ENCODE measurements around the gene ATXN1L.
"Not testable (repeated sequence)": the region's sequence is repeated elsewhere in the genome, so short reads cannot be mapped to it uniquely, and the experiment has no call there.

The ATXN1L gene

DNA sequence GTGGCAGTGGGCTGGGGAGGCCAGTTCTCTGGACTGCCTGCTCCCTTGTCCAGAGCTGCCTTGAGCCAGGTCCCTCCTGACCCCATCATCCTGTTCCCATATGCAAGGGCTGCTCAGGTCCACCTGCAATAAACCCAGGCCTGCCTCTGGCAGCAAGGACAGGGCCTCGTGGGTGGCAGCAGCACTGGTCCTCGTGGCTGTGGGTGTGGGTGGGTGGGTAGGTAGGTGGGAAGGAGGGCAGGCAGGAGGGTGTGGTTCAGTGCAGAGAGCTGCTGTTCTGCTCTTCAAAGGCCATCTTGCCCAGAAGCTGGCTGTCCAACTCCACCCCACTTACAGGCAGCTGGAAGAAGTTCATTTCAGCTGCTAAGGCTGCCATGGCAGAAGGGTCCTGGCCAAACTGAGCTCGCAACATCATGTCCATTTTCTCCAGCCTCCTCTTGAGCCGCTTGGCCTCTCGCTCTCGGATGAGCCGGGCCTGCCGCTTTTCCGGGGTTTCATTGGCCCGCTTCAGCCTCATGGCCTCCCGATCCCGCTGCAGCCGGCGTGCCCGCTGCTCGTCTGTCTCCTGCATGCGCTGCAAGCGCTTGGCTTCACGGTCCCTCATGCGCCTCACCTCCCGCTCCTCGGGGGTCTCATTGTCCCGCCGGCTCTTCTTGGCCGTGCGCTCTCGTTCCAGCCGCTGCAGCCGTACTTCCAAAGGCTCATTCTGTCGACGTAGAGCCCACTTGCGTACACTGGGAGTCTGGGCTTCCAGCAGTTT lies 14.2 kb downstream of the ATXN1L start:
- H3K9me3 ChIP-seq (ENCODE audit: control extremely low read depth in 1 of 5, control insufficient read depth in 4 of 5, insufficient read depth in 2 of 5, low read depth in 1 of 5, low read length in 4 of 5) = no peaks in the 10 kb centered on the region
- POLR2A ChIA-PET = no interaction called here
- H3K36me3 ChIP-seq (ENCODE audit: control insufficient read depth in 4 of 4, insufficient read depth in 4 of 4, low read length in 3 of 4) = peaks cover 7 to 45% (median 30%) of the 10 kb centered on the region in 4 experiments
- CTCF ChIA-PET = interaction anchor here (0.6 to 0.9 kb wide), 2 partner anchors 101 to 1214 kb away, joined by 3 read pairs; partner anchors contain the start of gene IL34
- H3K4me1 ChIP-seq (ENCODE audit: control extremely low read depth in 1 of 4, control insufficient read depth in 4 of 4, insufficient read depth in 4 of 4, low read length in 3 of 4) = no peaks in the 10 kb centered on the region
- DNase-seq = no peak
- H3K4me3 ChIP-seq (ENCODE audit: control insufficient read depth in 1 of 7, extremely low read depth in 1 of 7, insufficient read depth in 4 of 7, low read depth in 2 of 7, low read length in 6 of 7) = no peak overlapping the region
- 99% methylated on average over 29 of the region's 32 CpGs for WGBS (ENCODE audit: insufficient coverage)
- H3K27ac ChIP-seq (ENCODE audit: insufficient read depth in 1 of 2, low read depth in 1 of 2, low read length in 2 of 2, poor library complexity in 1 of 2, severe bottlenecking in 2 of 2) = no peak overlapping the region
- no peaks in the 10 kb centered on the region for H3K27me3 ChIP-seq (replicated peaks in 2 of 5; ENCODE audit: control insufficient read depth in 4 of 5, insufficient read depth in 5 of 5, low read length in 4 of 5)

DNA sequence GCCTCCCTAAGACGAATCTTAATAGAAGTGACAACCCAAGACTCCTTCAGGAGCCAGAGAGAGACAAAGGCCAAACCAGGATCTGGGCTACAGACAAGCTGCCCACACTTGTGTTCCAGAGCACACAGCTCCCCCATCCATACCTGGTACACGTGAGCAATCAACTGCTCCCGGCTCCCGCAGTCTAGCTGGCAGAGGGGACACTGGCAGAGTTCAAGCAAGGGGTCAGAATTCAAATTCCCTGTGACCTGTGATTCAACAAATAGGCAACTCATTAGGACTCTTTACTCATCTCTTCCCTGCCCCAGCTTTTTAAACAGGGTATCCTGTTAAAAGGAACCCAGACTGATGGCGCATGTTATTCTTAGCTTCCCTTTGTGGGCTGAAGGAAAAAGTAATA lies 18.2 kb downstream of the ATXN1L start:
- no peaks in the 10 kb centered on the region for H3K27me3 ChIP-seq (replicated peaks in 2 of 5; ENCODE audit: control insufficient read depth in 4 of 5, insufficient read depth in 5 of 5, low read length in 4 of 5)
- WGBS (ENCODE audit: insufficient coverage) = 100% methylated on average over 4 of the region's 5 CpGs
- CTCF ChIA-PET = interaction anchor here (1.1 to 1.7 kb wide), 4 partner anchors 18 to 56 kb away, joined by 3 to 5 read pairs (median 3); no protein-coding TSS in a partner anchor
- peaks cover 8 to 33% (median 19%) of the 10 kb centered on the region in 4 experiments for H3K36me3 ChIP-seq (ENCODE audit: control insufficient read depth in 4 of 4, insufficient read depth in 4 of 4, low read length in 3 of 4)
- POLR2A ChIA-PET = no interaction called here
- H3K4me1 ChIP-seq (ENCODE audit: control extremely low read depth in 1 of 4, control insufficient read depth in 4 of 4, insufficient read depth in 4 of 4, low read length in 3 of 4) = no peaks in the 10 kb centered on the region
- no peak overlapping the region for H3K4me3 ChIP-seq (ENCODE audit: control insufficient read depth in 1 of 7, extremely low read depth in 1 of 7, insufficient read depth in 4 of 7, low read depth in 2 of 7, low read length in 6 of 7)
- no peak for DNase-seq
- H3K27ac ChIP-seq (ENCODE audit: insufficient read depth in 1 of 2, low read depth in 1 of 2, low read length in 2 of 2, poor library complexity in 1 of 2, severe bottlenecking in 2 of 2) = no peak overlapping the region
- H3K9me3 ChIP-seq (ENCODE audit: control extremely low read depth in 1 of 5, control insufficient read depth in 4 of 5, insufficient read depth in 2 of 5, low read depth in 1 of 5, low read length in 4 of 5) = no peaks in the 10 kb centered on the region

DNA sequence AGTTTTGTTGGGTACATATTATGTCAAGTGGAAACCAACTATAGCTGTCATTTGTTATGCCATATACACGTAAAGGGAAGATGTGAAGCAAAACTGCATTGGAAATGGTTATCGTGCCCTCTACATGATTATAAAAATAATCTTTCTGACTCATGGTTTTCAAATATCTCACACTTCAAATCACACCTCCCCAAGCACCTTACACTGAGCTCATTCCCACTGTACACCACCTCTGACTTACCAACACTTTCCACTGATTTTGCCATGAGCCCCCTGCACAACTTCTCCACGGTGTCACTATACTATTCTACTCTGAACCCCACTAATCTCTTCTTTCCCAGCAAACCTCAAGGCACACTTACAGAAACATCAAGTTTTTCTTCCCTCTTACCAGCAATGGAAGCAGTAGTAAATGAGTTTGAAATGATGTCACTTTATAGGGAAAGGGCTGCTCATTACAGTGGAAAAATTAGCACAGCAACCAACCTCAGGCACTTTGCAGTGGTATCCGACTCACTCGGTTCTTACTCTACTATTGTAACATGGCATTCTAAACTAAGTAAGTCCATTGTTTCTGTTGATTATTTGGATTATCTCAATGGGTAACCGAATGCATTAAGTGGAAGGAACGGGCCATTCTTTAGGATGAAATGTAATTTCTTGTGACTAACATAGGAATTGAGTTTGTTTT lies 19.5 kb downstream of the ATXN1L start:
- DNase-seq = no peak
- H3K27ac ChIP-seq (ENCODE audit: insufficient read depth in 1 of 2, low read depth in 1 of 2, low read length in 2 of 2, poor library complexity in 1 of 2, severe bottlenecking in 2 of 2) = no peak overlapping the region
- no peaks in the 10 kb centered on the region for H3K27me3 ChIP-seq (replicated peaks in 2 of 5; ENCODE audit: control insufficient read depth in 4 of 5, insufficient read depth in 5 of 5, low read length in 4 of 5)
- H3K4me1 ChIP-seq (ENCODE audit: control extremely low read depth in 1 of 4, control insufficient read depth in 4 of 4, insufficient read depth in 4 of 4, low read length in 3 of 4) = no peaks in the 10 kb centered on the region
- H3K9me3 ChIP-seq (ENCODE audit: control extremely low read depth in 1 of 5, control insufficient read depth in 4 of 5, insufficient read depth in 2 of 5, low read depth in 1 of 5, low read length in 4 of 5) = no peaks in the 10 kb centered on the region
- no peak overlapping the region for H3K4me3 ChIP-seq (ENCODE audit: control insufficient read depth in 1 of 7, extremely low read depth in 1 of 7, insufficient read depth in 4 of 7, low read depth in 2 of 7, low read length in 6 of 7)
- 20% methylated on average over 1 of the region's 7 CpGs for WGBS (ENCODE audit: insufficient coverage)
- ChIA-PET POLR2A (no interaction called here), CTCF (interaction anchor here (1.3 to 1.9 kb wide), 5 partner anchors 7 to 31 kb away, joined by 3 to 7 read pairs (median 4); no protein-coding TSS in a partner anchor)
- H3K36me3 ChIP-seq (ENCODE audit: control insufficient read depth in 4 of 4, insufficient read depth in 4 of 4, low read length in 3 of 4) = peaks cover 6 to 21% (median 13%) of the 10 kb centered on the region in 4 experiments

DNA sequence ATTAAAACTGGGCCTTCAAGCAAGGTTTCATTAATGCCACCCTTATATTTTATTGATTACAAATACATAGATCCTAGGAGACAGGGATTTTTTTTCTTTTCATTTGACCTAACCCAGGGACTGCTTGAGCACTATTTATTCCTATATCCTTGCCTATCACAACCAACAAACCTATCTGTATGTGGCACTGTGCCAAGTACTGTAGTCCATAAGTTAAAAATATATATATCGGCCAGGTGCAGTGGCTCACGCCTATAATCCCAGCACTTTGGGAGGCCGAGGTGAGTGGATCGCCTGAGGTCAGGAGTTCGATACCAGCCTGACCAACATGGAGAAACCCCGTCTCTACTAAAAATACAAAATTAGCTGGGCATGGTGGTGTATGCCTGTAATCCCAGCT lies 21.4 kb downstream of the ATXN1L start:
- H3K9me3 ChIP-seq (ENCODE audit: control extremely low read depth in 1 of 5, control insufficient read depth in 4 of 5, insufficient read depth in 2 of 5, low read depth in 1 of 5, low read length in 4 of 5) = not testable (repeated sequence)

DNA sequence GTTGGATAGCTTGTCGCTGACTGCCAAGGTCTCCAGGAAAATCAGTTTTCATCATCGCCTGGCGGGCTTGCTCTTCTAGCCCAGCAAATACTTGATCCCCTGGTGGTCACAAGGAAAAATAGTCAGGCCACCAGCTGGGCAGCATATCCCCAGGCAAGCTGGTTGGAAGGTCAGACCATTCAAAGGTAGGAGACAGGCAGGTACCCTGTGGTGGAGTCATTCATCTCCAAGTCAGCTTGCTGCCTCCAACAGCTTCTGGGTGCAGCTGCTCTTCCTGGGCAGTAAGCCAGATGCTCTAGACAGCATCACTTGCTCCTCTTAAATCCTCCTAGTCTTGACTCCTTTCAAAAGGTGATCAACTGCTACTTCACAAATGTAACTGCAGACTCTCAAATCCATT lies 22.2 kb downstream of the ATXN1L start:
- H3K9me3 ChIP-seq (ENCODE audit: control extremely low read depth in 1 of 5, control insufficient read depth in 4 of 5, insufficient read depth in 2 of 5, low read depth in 1 of 5, low read length in 4 of 5) = no peaks in the 10 kb centered on the region
- DNase-seq = no peak
- H3K27me3 ChIP-seq (replicated peaks in 2 of 5; ENCODE audit: control insufficient read depth in 4 of 5, insufficient read depth in 5 of 5, low read length in 4 of 5) = no peaks in the 10 kb centered on the region
- WGBS (ENCODE audit: insufficient coverage) = 100% methylated on average over 3 of the region's 3 CpGs
- no peaks in the 10 kb centered on the region for H3K4me1 ChIP-seq (ENCODE audit: control extremely low read depth in 1 of 4, control insufficient read depth in 4 of 4, insufficient read depth in 4 of 4, low read length in 3 of 4)
- H3K4me3 ChIP-seq (ENCODE audit: control insufficient read depth in 1 of 7, extremely low read depth in 1 of 7, insufficient read depth in 4 of 7, low read depth in 2 of 7, low read length in 6 of 7) = no peak overlapping the region
- CTCF ChIA-PET = interaction anchor here (0.9 to 1.8 kb wide), 3 partner anchors 10 to 17 kb away, joined by 3 read pairs; no protein-coding TSS in a partner anchor
- POLR2A ChIA-PET = no interaction called here
- H3K27ac ChIP-seq (ENCODE audit: insufficient read depth in 1 of 2, low read depth in 1 of 2, low read length in 2 of 2, poor library complexity in 1 of 2, severe bottlenecking in 2 of 2) = no peak overlapping the region
- H3K36me3 ChIP-seq (ENCODE audit: control insufficient read depth in 4 of 4, insufficient read depth in 4 of 4, low read length in 3 of 4) = peaks cover 2 to 10% (median 7%) of the 10 kb centered on the region in 4 experiments

More for the DNA sequence above, 21.4 kb downstream of the ATXN1L start:
- H3K36me3 ChIP-seq (ENCODE audit: control insufficient read depth in 4 of 4, insufficient read depth in 4 of 4, low read length in 3 of 4) = peaks cover 4 to 10% (median 8%) of the 10 kb centered on the region in 4 experiments
- H3K4me1 ChIP-seq (ENCODE audit: control extremely low read depth in 1 of 4, control insufficient read depth in 4 of 4, insufficient read depth in 4 of 4, low read length in 3 of 4); DNase-seq; H3K27me3 ChIP-seq (replicated peaks in 2 of 5; ENCODE audit: control insufficient read depth in 4 of 5, insufficient read depth in 5 of 5, low read length in 4 of 5); H3K27ac ChIP-seq (ENCODE audit: insufficient read depth in 1 of 2, low read depth in 1 of 2, low read length in 2 of 2, poor library complexity in 1 of 2, severe bottlenecking in 2 of 2); H3K4me3 ChIP-seq (ENCODE audit: control insufficient read depth in 1 of 7, extremely low read depth in 1 of 7, insufficient read depth in 4 of 7, low read depth in 2 of 7, low read length in 6 of 7); POLR2A ChIA-PET: not testable (repeated sequence)
- 100% methylated on average over 3 of the region's 6 CpGs for WGBS (ENCODE audit: insufficient coverage)
- CTCF ChIA-PET = interaction anchor here (0.9 to 1.9 kb wide), 3 partner anchors 9 to 16 kb away, joined by 3 to 7 read pairs (median 3); no protein-coding TSS in a partner anchor

DNA sequence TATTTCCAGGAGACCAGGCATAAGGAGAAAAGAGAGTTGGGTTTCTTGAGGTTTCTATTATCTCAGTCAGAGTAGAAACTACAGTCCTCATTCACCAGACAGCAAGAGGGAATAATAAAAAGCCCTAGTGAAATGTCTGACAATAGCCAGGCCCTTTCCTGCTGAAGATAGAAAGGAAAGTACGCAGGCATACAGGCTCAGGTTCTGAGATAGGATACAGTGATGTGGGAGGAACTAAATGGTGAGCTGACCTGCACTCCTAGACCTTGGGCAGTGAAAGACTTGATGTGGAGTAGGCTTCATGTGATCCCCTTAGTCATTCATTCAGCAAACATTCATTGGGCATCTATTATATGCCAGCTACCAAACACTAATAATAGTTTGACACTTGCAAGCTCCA lies 23.3 kb downstream of the ATXN1L start:
- POLR2A ChIA-PET = no interaction called here
- WGBS (ENCODE audit: insufficient coverage) = no CpG with 5 or more reads among the region's 1 CpG
- CTCF ChIA-PET = interaction anchor here (1.5 kb wide), 1 partner anchor 11 kb away, joined by 4 read pairs; no protein-coding TSS in a partner anchor
- no peak for DNase-seq
- H3K4me3 ChIP-seq (ENCODE audit: control insufficient read depth in 1 of 7, extremely low read depth in 1 of 7, insufficient read depth in 4 of 7, low read depth in 2 of 7, low read length in 6 of 7) = no peak overlapping the region
- no peaks in the 10 kb centered on the region for H3K9me3 ChIP-seq (ENCODE audit: control extremely low read depth in 1 of 5, control insufficient read depth in 4 of 5, insufficient read depth in 2 of 5, low read depth in 1 of 5, low read length in 4 of 5)
- no peaks in the 10 kb centered on the region for H3K4me1 ChIP-seq (ENCODE audit: control extremely low read depth in 1 of 4, control insufficient read depth in 4 of 4, insufficient read depth in 4 of 4, low read length in 3 of 4)
- no peak overlapping the region for H3K27ac ChIP-seq (ENCODE audit: insufficient read depth in 1 of 2, low read depth in 1 of 2, low read length in 2 of 2, poor library complexity in 1 of 2, severe bottlenecking in 2 of 2)
- peaks cover 0 to 8% (median 5%) of the 10 kb centered on the region in 4 experiments for H3K36me3 ChIP-seq (ENCODE audit: control insufficient read depth in 4 of 4, insufficient read depth in 4 of 4, low read length in 3 of 4)
- H3K27me3 ChIP-seq (replicated peaks in 2 of 5; ENCODE audit: control insufficient read depth in 4 of 5, insufficient read depth in 5 of 5, low read length in 4 of 5) = no peaks in the 10 kb centered on the region

DNA sequence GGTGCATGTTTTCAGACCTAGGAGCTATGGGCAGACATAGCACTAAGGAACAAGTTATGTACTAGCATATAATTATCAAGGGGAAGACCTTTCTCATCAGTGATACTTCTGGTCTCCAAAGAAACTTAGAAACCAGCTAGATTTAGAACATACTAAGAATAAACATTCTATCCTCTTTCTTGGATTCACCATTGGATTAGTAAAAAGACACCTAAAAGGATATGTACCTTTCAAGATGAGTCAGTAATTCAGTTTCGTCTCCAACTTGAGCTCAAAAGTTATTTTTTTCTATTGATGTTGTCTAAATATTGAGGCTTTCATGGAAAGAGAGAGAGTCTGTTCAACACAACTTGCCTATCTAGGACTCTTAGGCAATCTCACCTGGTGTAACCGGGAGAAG lies 25.0 kb downstream of the ATXN1L start:
- Histone ChIP-seq H3K27ac (ENCODE audit: insufficient read depth in 1 of 2, low read depth in 1 of 2, low read length in 2 of 2, poor library complexity in 1 of 2, severe bottlenecking in 2 of 2) (no peak overlapping the region), H3K4me3 (ENCODE audit: control insufficient read depth in 1 of 7, extremely low read depth in 1 of 7, insufficient read depth in 4 of 7, low read depth in 2 of 7, low read length in 6 of 7) (no peak overlapping the region), H3K27me3 (replicated peaks in 2 of 5; ENCODE audit: control insufficient read depth in 4 of 5, insufficient read depth in 5 of 5, low read length in 4 of 5) (no peaks in the 10 kb centered on the region), H3K9me3 (ENCODE audit: control extremely low read depth in 1 of 5, control insufficient read depth in 4 of 5, insufficient read depth in 2 of 5, low read depth in 1 of 5, low read length in 4 of 5) (no peaks in the 10 kb centered on the region), H3K36me3 (ENCODE audit: control insufficient read depth in 4 of 4, insufficient read depth in 4 of 4, low read length in 3 of 4) (peaks cover 0 to 5% (median 2%) of the 10 kb centered on the region in 4 experiments), H3K4me1 (ENCODE audit: control extremely low read depth in 1 of 4, control insufficient read depth in 4 of 4, insufficient read depth in 4 of 4, low read length in 3 of 4) (no peaks in the 10 kb centered on the region)
- DNase-seq = no peak
- 100% methylated on average over 1 of the region's 2 CpGs for WGBS (ENCODE audit: insufficient coverage)
- ChIA-PET CTCF (interaction anchor here (2.4 kb wide), 1 partner anchor 11 kb away, joined by 13 read pairs; no protein-coding TSS in a partner anchor), POLR2A (no interaction called here)
